Natural killer cell (primary cell): ENCODE measurements around the gene MCTP1. TPM values are rescaled to one million over a fixed set of nuclear protein-coding genes. Genes with fewer than 3 reads are reported as not detected.

ENCODE experiments used
- ATAC-seq, 3 donors: fragments of 150-1000 bp in 2 of 3; fragments of 200-7000 bp in 1 of 3; cut with Tn5 transposase; 1 replicate in 1 of 3; 2 replicates in 2 of 3; pipeline ENCODE4 v1.10.0; 2021; ENCODE audit warnings: mild to moderate bottlenecking in 2 of 3, moderate library complexity in 2 of 3
- DNase-seq, 2 donors: peaks; one replicate each; pipeline versions ENCODE4 v3.0.0 to v3.0.0-alpha.2; 2013 to 2021; ENCODE audit warnings: mixed read lengths in 1 of 2
- H3K27ac ChIP-seq: one replicate; pipeline ENCODE4 v1.5.1; 2013; ENCODE audit warnings: mild to moderate bottlenecking, low read length
- H3K27me3 ChIP-seq: one replicate; pipeline ENCODE4 v1.6.1; 2013; ENCODE audit warnings: low read length; ENCODE audit not compliant: control insufficient read depth, insufficient read depth
- H3K36me3 ChIP-seq: one replicate; pipeline ENCODE4 v1.6.1; 2013; ENCODE audit warnings: low read length; ENCODE audit not compliant: control insufficient read depth, insufficient read depth
- H3K4me1 ChIP-seq: one replicate; pipeline ENCODE4 v1.6.1; 2013; ENCODE audit warnings: low read length; ENCODE audit not compliant: control insufficient read depth, insufficient read depth
- H3K4me3 ChIP-seq: one replicate; pipeline ENCODE4 v1.5.1; 2013; ENCODE audit warnings: low read length
- H3K9me3 ChIP-seq: one replicate; pipeline ENCODE4 v1.6.1; 2013; ENCODE audit warnings: low read length; ENCODE audit not compliant: control insufficient read depth, insufficient read depth
- H3K27ac Mint-ChIP-seq, 2 donors: one replicate each; pipeline ENCODE4 v1.8.0; 2022; ENCODE audit warnings: mild to moderate bottlenecking in 2 of 2, mixed read lengths in 2 of 2, moderate library complexity in 1 of 2
- H3K27me3 Mint-ChIP-seq, 2 donors: one replicate each; pipeline ENCODE4 v1.8.0; 2022; ENCODE audit warnings: low read depth in 2 of 2, mixed read lengths in 2 of 2
- H3K36me3 Mint-ChIP-seq: one replicate; pipeline ENCODE4 v1.8.0; 2022; ENCODE audit warnings: mixed read lengths
- H3K4me1 Mint-ChIP-seq, 2 donors: one replicate each; pipeline ENCODE4 v1.8.0; 2022; ENCODE audit warnings: mixed read lengths in 2 of 2
- H3K4me3 Mint-ChIP-seq: one replicate; pipeline ENCODE4 v1.8.0; 2022; ENCODE audit warnings: mild to moderate bottlenecking, moderate library complexity, mixed read lengths
- H3K9me3 Mint-ChIP-seq, 2 donors: one replicate each; pipeline ENCODE4 v1.8.0; 2022; ENCODE audit warnings: mixed read lengths in 2 of 2
- CTCF ChIP-seq: fragments of 200-600 bp; IDR thresholded peaks from one replicate; pipeline ENCODE4 v1.8.0; 2022; ENCODE audit warnings: antibody characterized with exemption
- WGBS: methylation state at CpG from one replicate; pipeline ENCODE4 v1.1.7; 2013; ENCODE audit warnings: missing lambda C conversion rate; ENCODE audit not compliant: insufficient coverage; 5-methylcytosine and 5-hydroxymethylcytosine counted together
- intact Hi-C: fragments of 100-400 bp; cut with micrococcal nuclease; formaldehyde crosslinking; loops from one replicate; pipeline ENCODE4 v1.14.2; 2022
- total RNA-seq, 4 donors: library from RNA; stranded (reverse); fragments of 120-200 nt in 1 of 4; gene quantifications; one replicate each; pipeline versions ENCODE4 v1.2.3 to v1.2.4, GENCODE V29; 2013 to 2022

MCTP1 gene
- total RNA-seq, 3 donors from 2014 or later (not counting 1 experiment from before 2014, with no cell fraction given): 4.7 to 15.1 (median 9.8) TPM

- Mint-ChIP-seq H3K27me3 (no peaks in the 10 kb centered on the region), H3K4me1 (no peaks in the 10 kb centered on the region), H3K4me3 (no peak overlapping the region), H3K9me3 (no peaks in the 10 kb centered on the region), H3K27ac (no peak overlapping the region), H3K36me3 (peaks cover 10% of the 10 kb centered on the region)
- no peak overlapping the region for H3K4me3 ChIP-seq
- intact Hi-C loops: no loop called here
- DNase-seq (no peak), ATAC-seq (no peak)
- H3K36me3 ChIP-seq: no peaks in the 10 kb centered on the region
- no peaks in the 10 kb centered on the region for H3K4me1 ChIP-seq
- TF ChIP-seq CTCF: no peak
- H3K27me3 ChIP-seq: no peaks in the 10 kb centered on the region
- H3K9me3 ChIP-seq: no peaks in the 10 kb centered on the region
- H3K27ac ChIP-seq: no peak overlapping the region
Observed at GRCh38 chr5:95111141-95111540, 173.8 kb downstream of the MCTP1 start.

- Mint-ChIP-seq H3K9me3 (no peaks in the 10 kb centered on the region), H3K36me3 (peaks cover 1% of the 10 kb centered on the region), H3K27me3 (no peaks in the 10 kb centered on the region), H3K27ac (no peak overlapping the region), H3K4me3 (no peak overlapping the region), H3K4me1 (no peaks in the 10 kb centered on the region)
- H3K4me1 ChIP-seq: no peaks in the 10 kb centered on the region
- H3K27ac ChIP-seq: no peak overlapping the region
- WGBS: 38% methylated on average over 1 of the region's 1 CpG
- no peaks in the 10 kb centered on the region for H3K27me3 ChIP-seq
- ATAC-seq: no peak
- DNase-seq: no peak
- no peaks in the 10 kb centered on the region for H3K36me3 ChIP-seq
- no peak overlapping the region for H3K4me3 ChIP-seq
- no peak for TF ChIP-seq CTCF
- H3K9me3 ChIP-seq: no peaks in the 10 kb centered on the region
- intact Hi-C loops: no loop called here
Observed at GRCh38 chr5:95110118-95110517, 174.8 kb downstream of the MCTP1 start.

GRCh38 chr5:95107138-95107537 lies 177.8 kb downstream of the MCTP1 start:
- no peaks in the 10 kb centered on the region for H3K36me3 ChIP-seq
- Mint-ChIP-seq H3K9me3 (no peaks in the 10 kb centered on the region), H3K27ac (no peak overlapping the region), H3K36me3 (no peaks in the 10 kb centered on the region), H3K4me3 (no peak overlapping the region), H3K27me3 (no peaks in the 10 kb centered on the region), H3K4me1 (no peaks in the 10 kb centered on the region)
- no peaks in the 10 kb centered on the region for H3K4me1 ChIP-seq
- DNase-seq: no peak
- no peak overlapping the region for H3K27ac ChIP-seq
- TF ChIP-seq CTCF: no peak
- H3K4me3 ChIP-seq: no peak overlapping the region
- ATAC-seq: no peak
- WGBS: no CpG with 5 or more reads among the region's 2 CpGs
- H3K27me3 ChIP-seq: no peaks in the 10 kb centered on the region
- no peaks in the 10 kb centered on the region for H3K9me3 ChIP-seq
- intact Hi-C loops: no loop called here

GRCh38 chr5:95105638-95106037 lies 179.3 kb downstream of the MCTP1 start:
- H3K27me3 Mint-ChIP-seq: no peaks in the 10 kb centered on the region
- 100% methylated on average over 1 of the region's 1 CpG for WGBS

More at GRCh38 chr5:95105638-95106037, 179.3 kb downstream of the MCTP1 start:
- H3K4me1 Mint-ChIP-seq: no peaks in the 10 kb centered on the region
- H3K9me3 Mint-ChIP-seq: no peaks in the 10 kb centered on the region
- no peaks in the 10 kb centered on the region for H3K36me3 ChIP-seq
- no peak overlapping the region for H3K4me3 ChIP-seq
- ATAC-seq (no peak), DNase-seq (no peak)
- H3K27ac ChIP-seq: no peak overlapping the region
- H3K27me3 ChIP-seq: no peaks in the 10 kb centered on the region
- no peak overlapping the region for H3K4me3 Mint-ChIP-seq
- no peaks in the 10 kb centered on the region for H3K4me1 ChIP-seq
- H3K36me3 Mint-ChIP-seq: no peaks in the 10 kb centered on the region
- no peak for TF ChIP-seq CTCF
- intact Hi-C loops: no loop called here
- H3K27ac Mint-ChIP-seq: no peak overlapping the region
- H3K9me3 ChIP-seq: no peaks in the 10 kb centered on the region
